K562 (cell line): ENCODE measurements around the gene PPP2R3C. TPM values are rescaled to one million over a fixed set of nuclear protein-coding genes. Genes with fewer than 3 reads are reported as not detected.
"Not testable (repeated sequence)": the region's sequence is repeated elsewhere in the genome, so short reads cannot be mapped to it uniquely, and the experiment has no call there.

Experiments used
- ATAC-seq: fragments of 200-7000 bp; cut with Tn5 transposase; 3 replicates; pipeline ENCODE4 v1.9.1; 2020; ENCODE audit warnings: moderate library complexity
- BruUV-seq: library from RNA; stranded (reverse); fragments of 400-500 nt; replicated peaks from 2 replicates; lab custom pipeline; 2021; lab: Mats Ljungman, UMichigan
- CTCF ChIA-PET: fragments of 300-600 bp; formaldehyde crosslinking; extraction: SDS; loops from one replicate; lab custom pipeline; 2021; ENCODE audit warnings: low intra/inter-chr PET ratio; lab: Yijun Ruan, JAX
- POLR2A ChIA-PET: fragments of 300-600, 350-650 bp; sonication (Branson Sonifier 250); formaldehyde crosslinking; extraction: SDS; loops from one replicate; lab custom pipeline; 2021; ENCODE audit warnings: antibody characterized with exemption, inconsistent platforms; lab: Yijun Ruan, JAX
- DNase-seq, 4 experiments: peaks; one replicate each; pipeline versions ENCODE4 v3.0.0 to v3.0.0-alpha.2; 2011 to 2018; ENCODE audit warnings: low spot score in 3 of 4, mixed read lengths in 3 of 4; ENCODE audit errors: extremely low read depth in 1 of 4
- FAIRE-seq: peaks from 2 replicates; lab custom pipeline; 2011; peaks lifted over from hg19 to GRCh38; lab: Jason Lieb, UNC
- H2AFZ ChIP-seq: 2 replicates; pipeline ENCODE4 v1.6.0; 2011; ENCODE audit warnings: low read depth, low read length, control low read depth, inconsistent platforms
- H3K27ac ChIP-seq: fragments of 200-600 bp; 3 replicates; pipeline ENCODE4 v1.8.0; 2011; ENCODE audit warnings: low read depth, mild to moderate bottlenecking, control low read depth, inconsistent platforms, low read length, moderate library complexity, mixed read lengths; ENCODE audit errors: extremely low read depth
- H3K27me3 ChIP-seq, 2 experiments: fragments of 300-600 bp in 1 of 2; 2 replicates in 1 of 2; 3 replicates in 1 of 2; pipeline versions ENCODE4 v1.6.0 to v1.8.0; 2011; ENCODE audit warnings: inconsistent platforms in 2 of 2, low read length in 2 of 2, mild to moderate bottlenecking in 1 of 2, mixed read lengths in 1 of 2, moderate library complexity in 1 of 2; ENCODE audit not compliant: control insufficient read depth in 2 of 2, insufficient read depth in 2 of 2
- H3K36me3 ChIP-seq: fragments of 300-600 bp; 3 replicates; pipeline ENCODE4 v1.8.0; 2011; ENCODE audit warnings: mild to moderate bottlenecking, low read length, inconsistent platforms; ENCODE audit not compliant: control insufficient read depth, insufficient read depth
- H3K4me1 ChIP-seq, 2 experiments: fragments of 200-600 bp in 1 of 2; replicated peaks in 1 of 2; 2 replicates in 1 of 2; 3 replicates in 1 of 2; pipeline versions ENCODE4 v1.5.1 to v1.8.0; 2011; ENCODE audit warnings: inconsistent platforms in 2 of 2, low read length in 2 of 2, mild to moderate bottlenecking in 1 of 2, mixed read lengths in 1 of 2, moderate library complexity in 1 of 2; ENCODE audit not compliant: control insufficient read depth in 2 of 2, insufficient read depth in 2 of 2
- H3K4me2 ChIP-seq: 2 replicates; pipeline ENCODE4 v1.6.1; 2011; ENCODE audit warnings: low read length, control low read depth, inconsistent platforms, mixed read lengths; ENCODE audit not compliant: insufficient read depth
- H3K4me3 ChIP-seq: fragments of 200-600 bp; sonication (generic), shearing (Covaris generic); 2 replicates; pipeline ENCODE4 v1.5.1; 2016; ENCODE audit warnings: control low read depth, inconsistent platforms
- H3K79me2 ChIP-seq: fragments of 200-600 bp; 3 replicates; pipeline ENCODE4 v1.8.0; 2011; ENCODE audit warnings: low read length, inconsistent platforms; ENCODE audit not compliant: control insufficient read depth, insufficient read depth
- H3K9ac ChIP-seq, 2 experiments: 2 replicates each; pipeline versions ENCODE4 v1.6.0 to v1.6.1; 2011; ENCODE audit warnings: low read depth in 2 of 2, low read length in 2 of 2, control low read depth in 1 of 2, inconsistent platforms in 1 of 2, mild to moderate bottlenecking in 1 of 2, mixed read lengths in 1 of 2; ENCODE audit not compliant: insufficient read depth in 1 of 2
- H3K9me1 ChIP-seq: one replicate; pipeline ENCODE4 v1.6.0; 2011; ENCODE audit warnings: inconsistent platforms, mild to moderate bottlenecking, low read length, moderate library complexity; ENCODE audit not compliant: control insufficient read depth, insufficient read depth
- H3K9me3 ChIP-seq: replicated peaks from 2 replicates; pipeline ENCODE4 v1.5.1; 2011; ENCODE audit warnings: low read depth, low read length, inconsistent platforms; ENCODE audit not compliant: control insufficient read depth, insufficient read depth
- H4K20me1 ChIP-seq: replicated peaks from 2 replicates; pipeline ENCODE4 v1.6.1; 2011; ENCODE audit warnings: low read length, inconsistent platforms, mixed read lengths; ENCODE audit not compliant: control insufficient read depth, insufficient read depth
- ATF7 ChIP-seq: fragments of 450-650 bp; IDR thresholded peaks from 2 replicates; pipeline ENCODE4 v1.7.1; 2014; ENCODE audit warnings: mild to moderate bottlenecking, moderate library complexity
- EHMT2 ChIP-seq: fragments of 450-650 bp; IDR thresholded peaks from 2 replicates; pipeline ENCODE4 v1.6.1; 2018; ENCODE audit warnings: antibody characterized with exemption
- GATAD2A ChIP-seq: fragments of 450-650 bp; IDR thresholded peaks from 2 replicates; pipeline ENCODE4 v1.6.1; 2017
- RBM22 ChIP-seq: fragments of 200-400 bp; formaldehyde crosslinking; IDR thresholded peaks from 2 replicates; pipeline ENCODE4 v1.6.1; 2018; ENCODE audit warnings: low read length, low read depth; ENCODE audit not compliant: poor library complexity, severe bottlenecking
- RBM25 ChIP-seq: fragments of 200-400 bp; formaldehyde crosslinking; IDR thresholded peaks from 2 replicates; pipeline ENCODE4 v1.6.1; 2018; ENCODE audit warnings: low read length, low read depth, moderate library complexity; ENCODE audit not compliant: severe bottlenecking
- ZC3H4 ChIP-seq: sonication (generic); formaldehyde crosslinking; IDR thresholded peaks from 2 replicates; pipeline ENCODE4 v1.9.0; 2021; ENCODE audit warnings: missing genetic modification reagents, borderline replicate concordance
- ZNF263 ChIP-seq: sonication (generic); formaldehyde crosslinking; IDR thresholded peaks from 2 replicates; pipeline ENCODE4 v1.8.0; 2022; ENCODE audit warnings: mild to moderate bottlenecking, missing genetic modification reagents, borderline replicate concordance
- ZNF316 ChIP-seq: fragments of 450-650 bp; IDR thresholded peaks from 2 replicates; pipeline ENCODE4 v1.6.1; 2016
- WGBS: fragments of 100-300 bp; shearing (Covaris generic); methylation state at CpG from one replicate; pipeline ENCODE4 v1.1.6; 2016; ENCODE audit warnings: low coverage, mixed read lengths; ENCODE audit not compliant: insufficient coverage; ENCODE audit errors: missing lambda C conversion rate; 5-methylcytosine and 5-hydroxymethylcytosine counted together
- in situ Hi-C: fragments of 300-500 bp; cut with MboI; formaldehyde crosslinking; loops from 4 replicates; pipeline ENCODE4 v1.15.0; 2018; ENCODE audit warnings: inconsistent platforms, mixed read lengths
- intact Hi-C: fragments of 100-400 bp; cut with micrococcal nuclease; formaldehyde crosslinking; loops from 2 replicates; pipeline ENCODE4 v1.14.2; 2022
- polyA plus RNA-seq, 8 experiments: library from polyadenylated mRNA; depleted of rRNA in 4 of 8; stranded (reverse) in 5 of 8; unstranded in 3 of 8; fragments of >200 nt; fragmentation: Nextera tagmentation in 2 of 8; fragmentation: Illumina TruSeq in 1 of 8; extraction: Ambion mirVana in 2 of 8; extraction: Trizol in 1 of 8; gene quantifications; 2 replicates each; pipeline versions ENCODE4 v1.2.1 to v1.2.3, GENCODE V29; 2011 to 2014; ENCODE audit warnings: inconsistent platforms in 1 of 8, missing spikeins in 1 of 8
- total RNA-seq, 7 experiments: library from RNA; depleted of rRNA in 6 of 7; stranded (reverse); fragments of >200 nt in 6 of 7; fragmentation: Illumina TruSeq in 2 of 7; extraction: Trizol in 2 of 7; gene quantifications; 2 replicates each; pipeline versions ENCODE4 v1.2.1 to v1.2.3, GENCODE V29; 2011 to 2021; ENCODE audit warnings: low replicate concordance in 1 of 7
- TF ChIP-seq, protein P1 (sequence below), 2 experiments: fragments of 200-800 bp in 1 of 2; sonication (Bioruptor generic) in 1 of 2; sonication (generic) in 1 of 2; formaldehyde crosslinking in 1 of 2; IDR thresholded peaks in 1 of 2; conservative IDR thresholded peaks in 1 of 2; 2 replicates each; pipeline versions ENCODE4 v1.5.0 to v1.6.1; 2016 to 2020; ENCODE audit warnings: missing compliant biosample characterization in 1 of 2, missing genetic modification characterization in 1 of 2, missing genetic modification reagents in 1 of 2

PPP2R3C gene
- total and polyA plus RNA-seq, 9 of the 15 experiments (the other 6 are each of a cell fraction or from before 2014, with no cell fraction given) = 14.7 to 43.3 (median 22.7) TPM

DNA sequence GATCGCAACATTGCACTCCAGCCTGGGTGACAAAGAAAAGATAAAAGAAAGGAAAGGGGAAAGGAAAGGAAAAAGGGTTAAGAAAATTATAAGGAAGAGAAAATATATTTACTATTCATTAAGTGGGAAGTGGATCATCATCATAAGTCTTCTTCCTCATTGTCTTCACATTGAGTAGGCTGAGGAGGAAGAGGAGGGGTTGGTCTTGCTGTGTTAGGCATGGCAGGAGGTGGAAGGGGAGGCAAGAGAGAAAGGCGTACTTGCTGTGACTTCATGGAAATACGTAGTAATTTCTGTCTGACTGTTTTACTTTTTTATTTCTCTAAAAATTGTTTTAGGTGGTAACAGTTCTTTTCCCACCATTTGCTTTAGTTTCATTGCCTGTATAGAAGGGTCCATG, 49.6 kb downstream of the PPP2R3C start (continued):
- no peak for TF ChIP-seq ATF7

DNA sequence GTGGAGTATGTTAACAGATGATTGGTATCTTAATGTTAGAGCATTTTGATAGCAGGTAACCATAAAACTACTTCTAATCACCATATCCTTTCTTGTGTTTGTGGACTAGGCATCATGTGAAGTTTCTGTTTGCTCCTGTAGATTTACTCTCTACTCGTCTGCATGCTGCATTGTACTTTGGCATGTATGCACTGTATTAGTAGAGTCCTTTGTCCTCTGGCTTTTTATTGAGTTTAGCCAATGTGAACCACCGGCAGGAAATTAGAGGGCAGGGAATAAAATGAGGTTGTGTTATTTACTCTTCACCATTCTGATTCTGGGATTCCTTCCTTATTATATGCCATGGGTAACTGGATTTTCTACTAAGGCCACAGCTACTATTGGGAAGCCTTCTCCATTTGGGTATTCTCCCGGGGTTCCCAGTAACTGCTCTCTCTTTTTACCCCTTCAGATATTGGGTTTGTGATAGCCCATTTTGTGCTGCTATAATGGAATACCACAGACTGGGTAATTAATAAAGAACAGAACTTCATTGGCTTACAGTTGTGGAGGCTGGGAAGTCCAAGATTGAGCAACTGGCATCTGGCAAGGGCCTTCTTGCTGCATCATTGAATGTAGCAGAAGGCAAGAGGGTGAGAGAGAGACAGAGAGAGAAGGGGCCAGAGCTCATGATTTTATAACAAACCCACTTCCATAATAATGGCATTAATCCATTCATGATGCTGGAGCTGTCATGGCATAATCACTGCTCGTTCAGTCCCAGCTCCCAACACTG, 53.4 kb downstream of the PPP2R3C start:
- DNase-seq = no peak
- CTCF ChIA-PET = no interaction called here
- intact Hi-C loops = no loop called here

DNA sequence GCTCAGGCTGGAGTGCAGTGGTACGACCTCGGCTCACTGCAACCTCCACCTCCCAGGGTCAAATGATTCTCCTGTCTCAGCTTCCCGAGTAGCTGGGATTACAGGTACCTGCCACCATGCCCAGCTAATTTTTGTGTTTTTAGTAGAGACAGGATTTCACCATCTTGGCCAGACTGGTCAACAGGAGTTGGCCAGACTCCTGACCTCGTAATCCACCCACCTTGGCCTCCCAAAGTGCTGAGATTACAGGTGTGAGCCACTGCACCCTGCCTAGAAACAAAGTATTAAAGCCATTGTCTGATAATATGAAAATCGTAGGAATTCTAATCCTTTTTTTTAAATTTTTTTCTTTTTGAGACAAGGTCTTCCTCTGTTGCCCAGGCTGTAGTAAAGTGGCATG, 56.1 kb downstream of the PPP2R3C start:
- H3K9me3 ChIP-seq, H3K4me3 ChIP-seq, FAIRE-seq, H3K9me1 ChIP-seq, intact Hi-C loops, H3K27me3 ChIP-seq, H3K4me2 ChIP-seq, H3K4me1 ChIP-seq, H3K36me3 ChIP-seq, ATAC-seq, H3K27ac ChIP-seq, DNase-seq, in situ Hi-C loops, CTCF ChIA-PET, H3K9ac ChIP-seq, BruUV-seq, H3K79me2 ChIP-seq, H4K20me1 ChIP-seq, H2AFZ ChIP-seq: not testable (repeated sequence)
- POLR2A ChIA-PET = interaction anchor here (1.6 kb wide), 1 partner anchor 10 kb away, joined by 4 read pairs; no protein-coding TSS in a partner anchor
- WGBS = 71% methylated on average over 4 of the region's 5 CpGs

More for the DNA sequence above, 53.4 kb downstream of the PPP2R3C start:
- in situ Hi-C loops = no loop called here
- TSS peak; percentile 16 for BruUV-seq
- ATAC-seq (no peak), FAIRE-seq (no peak)
- Histone ChIP-seq H4K20me1 (no peaks in the 10 kb centered on the region), H3K27me3 (no peaks in the 10 kb centered on the region), H3K4me2 (no peak overlapping the region), H3K9me1 (no peaks in the 10 kb centered on the region), H3K4me3 (no peak overlapping the region), H2AFZ (no peak overlapping the region), H3K4me1 (no peaks in the 10 kb centered on the region; a peak in 1 of 5 replicates), H3K27ac (no peak overlapping the region), H3K36me3 (peaks cover 8% of the 10 kb centered on the region; the same call in 1 of the 3 replicates), H3K9ac (no peak overlapping the region), H3K79me2 (no peaks in the 10 kb centered on the region), H3K9me3 (no peaks in the 10 kb centered on the region)
- POLR2A ChIA-PET = no interaction called here
- TF ChIP-seq, protein P1, sequence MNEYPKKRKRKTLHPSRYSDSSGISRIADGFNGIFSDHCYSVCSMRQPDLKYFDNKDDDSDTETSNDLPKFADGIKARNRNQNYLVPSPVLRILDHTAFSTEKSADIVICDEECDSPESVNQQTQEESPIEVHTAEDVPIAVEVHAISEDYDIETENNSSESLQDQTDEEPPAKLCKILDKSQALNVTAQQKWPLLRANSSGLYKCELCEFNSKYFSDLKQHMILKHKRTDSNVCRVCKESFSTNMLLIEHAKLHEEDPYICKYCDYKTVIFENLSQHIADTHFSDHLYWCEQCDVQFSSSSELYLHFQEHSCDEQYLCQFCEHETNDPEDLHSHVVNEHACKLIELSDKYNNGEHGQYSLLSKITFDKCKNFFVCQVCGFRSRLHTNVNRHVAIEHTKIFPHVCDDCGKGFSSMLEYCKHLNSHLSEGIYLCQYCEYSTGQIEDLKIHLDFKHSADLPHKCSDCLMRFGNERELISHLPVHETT (CRISPR knock-in tag; conservative IDR thresholded peaks at IDR 0.05 in 1 of 2, IDR thresholded peaks at IDR 0.05 in 1 of 2) = no peak
- TF ChIP-seq RBM22 (no peak), ZC3H4 (CRISPR knock-in tag) (no peak), ZNF263 (CRISPR knock-in tag) (no peak), RBM25 (no peak), ZNF316 (no peak), EHMT2 (no peak), GATAD2A (no peak)
- 86% methylated on average over 4 of the region's 4 CpGs for WGBS
